Astrocyte (in vitro differentiated cells and primary cell): Measurements from ENCODE around the gene LTA. TPM values are rescaled to one million over a fixed set of nuclear protein-coding genes. Genes with fewer than 3 reads are reported as not detected.

Experiments
- DNase-seq: peaks from one replicate; pipeline ENCODE4 v3.0.0-alpha.2; 2010; ENCODE audit warnings: low read depth
- FAIRE-seq: peaks from 2 replicates; lab custom pipeline; 2011; peaks lifted over from hg19 to GRCh38; lab: Jason Lieb, UNC
- H2AFZ ChIP-seq: 2 replicates; pipeline ENCODE4 v1.6.0; 2012; ENCODE audit warnings: low read depth, low read length, inconsistent platforms
- H3K27ac ChIP-seq: 2 replicates; pipeline ENCODE4 v1.5.1; 2011; ENCODE audit warnings: low read depth, low read length, inconsistent platforms
- H3K27me3 ChIP-seq: 2 replicates; pipeline ENCODE4 v1.6.0; 2011; ENCODE audit warnings: low read length, inconsistent platforms; ENCODE audit not compliant: insufficient read depth
- H3K36me3 ChIP-seq: 2 replicates; pipeline ENCODE4 v1.5.1; 2011; ENCODE audit warnings: low read length, inconsistent platforms; ENCODE audit not compliant: insufficient read depth
- H3K4me1 ChIP-seq: 2 replicates; pipeline ENCODE4 v1.5.1; 2011; ENCODE audit warnings: low read length, inconsistent platforms; ENCODE audit not compliant: insufficient read depth
- H3K4me2 ChIP-seq: 2 replicates; pipeline ENCODE4 v1.6.0; 2012; ENCODE audit warnings: low read length, inconsistent platforms
- H3K4me3 ChIP-seq: 2 replicates; pipeline ENCODE4 v1.5.1; 2011; ENCODE audit warnings: low read depth, mild to moderate bottlenecking, low read length, inconsistent platforms; ENCODE audit not compliant: insufficient read depth
- H3K79me2 ChIP-seq: 2 replicates; pipeline ENCODE4 v1.6.0; 2012; ENCODE audit warnings: mild to moderate bottlenecking, low read length, inconsistent platforms; ENCODE audit not compliant: insufficient read depth
- H3K9ac ChIP-seq: 2 replicates; pipeline ENCODE4 v1.6.0; 2012; ENCODE audit warnings: mild to moderate bottlenecking, low read length, inconsistent platforms
- H3K9me3 ChIP-seq: 2 replicates; pipeline ENCODE4 v1.5.1; 2012; ENCODE audit warnings: low read depth, mild to moderate bottlenecking, low read length, inconsistent platforms; ENCODE audit not compliant: insufficient read depth
- H4K20me1 ChIP-seq: 2 replicates; pipeline ENCODE4 v1.6.0; 2012; ENCODE audit warnings: low read length, inconsistent platforms; ENCODE audit not compliant: insufficient read depth
- H3K27ac Mint-ChIP-seq: one replicate; pipeline ENCODE4 v1.8.0; 2021; ENCODE audit warnings: mild to moderate bottlenecking, mixed read lengths; ENCODE audit not compliant: unreplicated experiment
- H3K27me3 Mint-ChIP-seq: one replicate; pipeline ENCODE4 v1.8.0; 2021; ENCODE audit warnings: low read depth, mixed read lengths; ENCODE audit not compliant: unreplicated experiment
- H3K36me3 Mint-ChIP-seq: one replicate; pipeline ENCODE4 v1.8.0; 2021; ENCODE audit warnings: low read depth, mixed read lengths; ENCODE audit not compliant: unreplicated experiment
- H3K4me1 Mint-ChIP-seq: one replicate; pipeline ENCODE4 v1.8.0; 2021; ENCODE audit warnings: low read depth, mixed read lengths; ENCODE audit not compliant: unreplicated experiment
- H3K4me3 Mint-ChIP-seq: one replicate; pipeline ENCODE4 v1.8.0; 2021; ENCODE audit warnings: mild to moderate bottlenecking, moderate library complexity, mixed read lengths; ENCODE audit not compliant: unreplicated experiment
- H3K9me3 Mint-ChIP-seq: one replicate; pipeline ENCODE4 v1.8.0; 2021; ENCODE audit warnings: mild to moderate bottlenecking, mixed read lengths; ENCODE audit not compliant: unreplicated experiment
- CTCF ChIP-seq: IDR thresholded peaks from 2 replicates; pipeline ENCODE4 v1.5.1; 2011; ENCODE audit warnings: low read depth, mild to moderate bottlenecking, inconsistent platforms, low read length, moderate library complexity; ENCODE audit not compliant: insufficient read depth
- EZH2 ChIP-seq: IDR thresholded peaks from 2 replicates; pipeline ENCODE4 v1.6.1; 2012; ENCODE audit warnings: mild to moderate bottlenecking, low read length, inconsistent platforms; ENCODE audit not compliant: insufficient read depth
- total RNA-seq: library from RNA; stranded (reverse); gene quantifications from 2 replicates; pipeline ENCODE4 v1.2.1, GENCODE V29; 2021

LTA gene
- total RNA-seq, 1 donor from 2014 or later = not detected

DNA sequence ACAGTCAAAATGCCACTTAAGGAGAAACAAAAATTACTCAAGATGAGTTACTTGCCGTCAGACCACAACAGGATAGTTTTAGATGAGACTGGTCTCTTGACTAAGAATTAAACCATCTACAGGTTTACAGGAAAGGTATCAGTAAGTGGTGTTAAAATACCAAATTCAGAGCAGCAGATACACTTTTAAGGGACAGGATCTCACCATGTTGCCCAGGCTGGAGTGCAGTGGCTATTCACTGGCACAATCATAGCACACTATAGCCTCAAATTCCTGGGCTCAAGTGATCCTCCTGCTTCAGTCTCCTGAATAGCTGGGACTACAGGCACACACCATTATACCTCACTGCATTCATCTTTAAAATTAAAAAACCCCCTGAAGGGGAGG is 38.6 kb upstream of the LTA start:
- Histone ChIP-seq H3K9me3 (no peaks in the 10 kb centered on the region), H3K79me2 (peaks cover 54% of the 10 kb centered on the region), H3K27ac (no peak overlapping the region), H3K9ac (no peak overlapping the region), H3K4me3 (no peak overlapping the region), H3K27me3 (no peaks in the 10 kb centered on the region), H2AFZ (no peak overlapping the region), H3K4me1 (peaks cover 3% of the 10 kb centered on the region), H4K20me1 (peaks cover 97% of the 10 kb centered on the region), H3K4me2 (no peak overlapping the region), H3K36me3 (peaks cover 72% of the 10 kb centered on the region)
- DNase-seq (no peak), FAIRE-seq (no peak)
- H3K4me3 Mint-ChIP-seq = no peak overlapping the region
- H3K27me3 Mint-ChIP-seq = no peaks in the 10 kb centered on the region
- peaks cover 17% of the 10 kb centered on the region for H3K36me3 Mint-ChIP-seq
- peaks cover 8% of the 10 kb centered on the region for H3K4me1 Mint-ChIP-seq
- no peaks in the 10 kb centered on the region for H3K9me3 Mint-ChIP-seq
- TF ChIP-seq CTCF = no peak
- TF ChIP-seq EZH2 = no peak
- H3K27ac Mint-ChIP-seq = peak overlapping the region; percentile 55

GRCh38 chr6:31534011-31534410 is 38.1 kb upstream of the LTA start:
- no peaks in the 10 kb centered on the region for H3K9me3 ChIP-seq
- no peak for DNase-seq
- H3K4me2 ChIP-seq = no peak overlapping the region
- H3K4me3 ChIP-seq = no peak overlapping the region
- Mint-ChIP-seq H3K4me1 (peaks cover 14% of the 10 kb centered on the region), H3K36me3 (peaks cover 21% of the 10 kb centered on the region), H3K27ac (no peak overlapping the region), H3K4me3 (no peak overlapping the region), H3K27me3 (no peaks in the 10 kb centered on the region), H3K9me3 (no peaks in the 10 kb centered on the region)
- no peak overlapping the region for H3K27ac ChIP-seq
- FAIRE-seq = no peak
- H3K36me3 ChIP-seq = peaks cover 78% of the 10 kb centered on the region
- peaks cover 99% of the 10 kb centered on the region for H4K20me1 ChIP-seq
- H3K27me3 ChIP-seq = no peaks in the 10 kb centered on the region
- TF ChIP-seq EZH2 = no peak
- no peak for TF ChIP-seq CTCF
- H2AFZ ChIP-seq = no peak overlapping the region
- H3K4me1 ChIP-seq = peaks cover 8% of the 10 kb centered on the region
- H3K79me2 ChIP-seq = peaks cover 60% of the 10 kb centered on the region
- H3K9ac ChIP-seq = no peak overlapping the region

- no peaks in the 10 kb centered on the region for H3K27me3 Mint-ChIP-seq
- H3K79me2 ChIP-seq = peaks cover 65% of the 10 kb centered on the region
- DNase-seq (no peak), FAIRE-seq (no peak)
- no peak overlapping the region for H3K4me3 Mint-ChIP-seq
- no peak overlapping the region for H3K27ac ChIP-seq
- H3K4me3 ChIP-seq = no peak overlapping the region
- no peaks in the 10 kb centered on the region for H3K27me3 ChIP-seq
- no peak overlapping the region for H3K27ac Mint-ChIP-seq
- no peak overlapping the region for H3K4me2 ChIP-seq
- H3K9ac ChIP-seq = no peak overlapping the region
- H3K4me1 Mint-ChIP-seq = peaks cover 20% of the 10 kb centered on the region
- no peaks in the 10 kb centered on the region for H3K9me3 Mint-ChIP-seq
- H4K20me1 ChIP-seq = peaks cover 99% of the 10 kb centered on the region
- TF ChIP-seq CTCF (no peak), EZH2 (no peak)
- peaks cover 84% of the 10 kb centered on the region for H3K36me3 ChIP-seq
- peaks cover 14% of the 10 kb centered on the region for H3K4me1 ChIP-seq
- H3K9me3 ChIP-seq = no peaks in the 10 kb centered on the region
- H3K36me3 Mint-ChIP-seq = peaks cover 26% of the 10 kb centered on the region
- H2AFZ ChIP-seq = no peak overlapping the region
Observed at GRCh38 chr6:31534521-31535040, 37.5 kb upstream of the LTA start.
